HG02884 (cell line): ENCODE results near the gene MRPL43.

Experiments used
- ATAC-seq: cut with Tn5 transposase; IDR thresholded peaks from one replicate; pipeline ENCODE4 v1.9.1; 2021; ENCODE audit warnings: mild to moderate bottlenecking, moderate library complexity; ENCODE audit not compliant: unreplicated experiment

The MRPL43 gene

GRCh38 chr10:100969187-100970075, 17.9 kb downstream of the MRPL43 start, which contains the start of gene SEMA4G:
Gene SEMA4G (plus strand): TSS chr10:100969504. CDS start chr10:100972913, 3,409 bp downstream.
- no peak for ATAC-seq

- no peak for ATAC-seq
These were observed 18.5 kb downstream of the MRPL43 start for GRCh38 chr10:100968863-100969186.

GRCh38 chr10:100968062-100968736, 19.1 kb downstream of the MRPL43 start:
- no peak for ATAC-seq

- no peak for ATAC-seq
These were observed 20.0 kb downstream of the MRPL43 start for GRCh38 chr10:100967332-100967731.

- ATAC-seq = no peak
These were observed 20.4 kb downstream of the MRPL43 start for GRCh38 chr10:100966887-100967286.

- ATAC-seq = no peak
These were observed 21.5 kb downstream of the MRPL43 start for GRCh38 chr10:100965820-100966219.

GRCh38 chr10:100963826-100964225, 23.5 kb downstream of the MRPL43 start:
- ATAC-seq = no peak

GRCh38 chr10:100962351-100963080, 24.8 kb downstream of the MRPL43 start:
- no peak for ATAC-seq

- ATAC-seq = no peak
These were observed 27.0 kb downstream of the MRPL43 start for GRCh38 chr10:100960251-100960650.

GRCh38 chr10:100948916-100949315, 38.4 kb downstream of the MRPL43 start:
- no peak for ATAC-seq

- no peak for ATAC-seq
These were observed 41.5 kb downstream of the MRPL43 start for GRCh38 chr10:100945754-100946153.

GRCh38 chr10:100943508-100943907, 43.8 kb downstream of the MRPL43 start:
- no peak for ATAC-seq

GRCh38 chr10:100942229-100942628, 45.1 kb downstream of the MRPL43 start:
- no peak for ATAC-seq

- no peak for ATAC-seq
These were observed 47.4 kb downstream of the MRPL43 start for GRCh38 chr10:100939763-100940344.
